ENCODE results near the gene CD24.

Gene CD24

GRCh38 chr6:106967936-106968555, 6.5 kb downstream of the CD24 start:
- no peak for DNase-seq

- DNase-seq: no peak
Observed at GRCh38 chr6:106966671-106967640, 7.6 kb downstream of the CD24 start.

DNA sequence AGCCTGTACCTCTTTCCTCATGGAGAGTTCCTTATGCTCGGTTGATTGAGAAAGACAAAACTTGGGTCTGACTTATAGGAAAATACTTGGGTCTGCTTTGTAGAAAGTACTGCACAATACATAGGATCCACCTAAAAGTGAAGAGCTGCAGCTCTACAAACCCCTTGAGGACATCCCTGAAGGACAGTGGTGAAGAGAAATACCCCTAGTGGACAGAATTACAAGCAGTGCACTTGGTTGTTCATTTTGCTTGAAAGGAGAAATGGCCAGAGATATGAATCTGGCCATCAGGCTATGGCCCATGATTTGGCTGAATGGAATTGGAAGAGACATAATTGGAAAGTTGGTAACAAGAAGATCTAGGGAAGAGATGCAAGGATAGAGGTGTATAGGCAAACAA, 8.3 kb downstream of the CD24 start:
- no peak for DNase-seq

GRCh38 chr6:106964954-106965353, 9.6 kb downstream of the CD24 start:
- DNase-seq: no peak

DNA sequence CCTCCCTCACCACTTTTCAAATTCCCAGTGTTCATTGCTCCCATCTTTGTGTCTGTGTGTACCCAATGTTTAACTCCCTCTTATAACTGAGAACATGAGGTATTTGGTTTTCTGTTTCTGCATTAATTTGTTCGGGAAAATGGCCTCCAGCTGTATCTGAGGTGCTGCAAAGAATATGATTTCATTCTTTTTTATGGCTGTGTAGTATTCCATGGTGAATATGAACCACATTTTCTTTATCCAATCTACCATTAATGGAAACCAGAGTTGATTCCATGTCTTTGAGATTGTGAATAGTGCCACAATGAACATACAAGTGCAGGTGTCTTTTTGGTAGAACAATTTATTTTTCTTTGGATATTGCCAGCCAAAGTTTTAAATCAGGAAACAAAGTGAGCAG, 10.4 kb downstream of the CD24 start:
- DNase-seq: no peak

DNA sequence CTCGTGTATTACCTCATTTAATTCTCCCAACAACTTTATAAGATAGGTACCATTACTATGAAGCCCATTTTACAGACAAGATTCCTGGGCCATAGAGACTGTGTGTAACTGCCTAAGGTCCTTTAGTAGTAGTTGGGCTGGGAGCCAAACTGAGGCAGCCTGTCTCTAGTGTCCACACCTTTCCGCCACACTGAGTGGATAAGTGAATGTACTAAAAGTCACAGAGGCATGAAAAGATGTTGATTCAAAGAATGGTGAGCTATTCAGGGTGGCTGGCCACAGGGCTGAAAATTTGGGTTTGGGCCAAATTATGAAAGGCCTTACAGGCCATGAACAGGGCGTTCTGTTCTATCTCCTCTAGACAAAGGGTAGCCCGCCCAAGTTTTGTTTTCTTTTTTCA, 11.0 kb downstream of the CD24 start:
- no peak for DNase-seq

GRCh38 chr6:106961801-106962200, 12.7 kb downstream of the CD24 start:
- no peak for DNase-seq

GRCh38 chr6:106961136-106961535, 13.4 kb downstream of the CD24 start:
- no peak for DNase-seq

DNA sequence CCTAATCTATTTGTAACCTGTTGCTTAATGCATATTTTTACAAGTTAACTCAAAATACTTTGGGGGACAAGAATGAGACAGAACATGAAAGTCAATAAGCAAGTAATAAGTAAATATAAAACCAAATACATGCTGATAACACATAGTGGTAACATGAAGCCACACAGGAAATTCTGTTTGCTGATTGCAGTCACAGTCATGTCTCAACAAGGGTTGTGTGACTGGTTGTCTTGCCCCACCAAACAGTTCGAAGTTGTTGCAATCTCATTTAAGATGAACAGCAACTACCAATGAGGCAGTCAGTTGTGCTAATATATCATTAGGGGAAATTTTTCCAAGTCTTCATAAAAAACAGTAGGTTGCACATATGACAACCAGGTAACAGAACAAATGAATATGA, 14.5 kb downstream of the CD24 start:
- no peak for DNase-seq

DNA sequence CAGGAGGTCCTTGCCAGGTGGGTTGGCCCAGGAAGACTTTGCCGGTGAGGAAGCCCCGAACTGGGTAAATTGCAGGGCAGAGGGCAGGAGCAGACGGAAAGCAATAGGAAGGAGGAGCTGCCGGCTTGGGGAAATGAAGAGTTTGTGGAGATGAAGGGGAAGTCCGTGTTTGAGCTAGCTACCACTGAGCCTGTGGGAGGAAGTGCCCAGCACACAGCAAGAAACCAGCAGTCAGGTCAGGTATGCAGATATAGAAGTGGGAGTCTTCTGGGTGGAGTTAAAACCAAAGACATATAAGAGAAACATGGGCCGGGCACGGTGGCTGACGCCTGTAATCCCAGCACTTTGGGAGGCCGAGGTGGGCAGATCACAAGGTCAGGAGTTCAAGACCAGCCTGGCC, 34.7 kb downstream of the CD24 start:
- DNase-seq: no peak

GRCh38 chr6:106939208-106939607, 35.3 kb downstream of the CD24 start:
- no peak for DNase-seq

- DNase-seq: peak; percentile 77
Observed at GRCh38 chr6:106927531-106928398, 46.8 kb downstream of the CD24 start.

DNA sequence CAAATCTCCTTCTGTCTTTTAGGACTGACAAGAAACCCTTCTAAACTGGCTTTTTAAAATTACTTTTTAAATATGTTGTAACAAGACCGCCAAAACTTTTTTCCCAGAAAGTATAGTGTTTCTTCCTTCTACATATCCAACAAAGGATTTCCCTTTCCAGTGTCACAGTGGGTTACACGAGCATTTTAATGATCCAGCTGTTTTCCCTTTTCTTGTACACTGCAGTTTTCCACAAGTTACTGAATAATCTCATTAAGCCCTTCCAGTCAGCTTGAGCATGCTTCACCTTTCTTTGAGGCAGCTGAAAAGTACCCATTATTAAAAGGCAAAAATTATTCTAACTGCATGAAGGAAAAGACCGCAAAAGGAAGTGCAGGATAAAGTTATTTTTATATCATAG, 48.6 kb downstream of the CD24 start:
- no peak for DNase-seq

DNA sequence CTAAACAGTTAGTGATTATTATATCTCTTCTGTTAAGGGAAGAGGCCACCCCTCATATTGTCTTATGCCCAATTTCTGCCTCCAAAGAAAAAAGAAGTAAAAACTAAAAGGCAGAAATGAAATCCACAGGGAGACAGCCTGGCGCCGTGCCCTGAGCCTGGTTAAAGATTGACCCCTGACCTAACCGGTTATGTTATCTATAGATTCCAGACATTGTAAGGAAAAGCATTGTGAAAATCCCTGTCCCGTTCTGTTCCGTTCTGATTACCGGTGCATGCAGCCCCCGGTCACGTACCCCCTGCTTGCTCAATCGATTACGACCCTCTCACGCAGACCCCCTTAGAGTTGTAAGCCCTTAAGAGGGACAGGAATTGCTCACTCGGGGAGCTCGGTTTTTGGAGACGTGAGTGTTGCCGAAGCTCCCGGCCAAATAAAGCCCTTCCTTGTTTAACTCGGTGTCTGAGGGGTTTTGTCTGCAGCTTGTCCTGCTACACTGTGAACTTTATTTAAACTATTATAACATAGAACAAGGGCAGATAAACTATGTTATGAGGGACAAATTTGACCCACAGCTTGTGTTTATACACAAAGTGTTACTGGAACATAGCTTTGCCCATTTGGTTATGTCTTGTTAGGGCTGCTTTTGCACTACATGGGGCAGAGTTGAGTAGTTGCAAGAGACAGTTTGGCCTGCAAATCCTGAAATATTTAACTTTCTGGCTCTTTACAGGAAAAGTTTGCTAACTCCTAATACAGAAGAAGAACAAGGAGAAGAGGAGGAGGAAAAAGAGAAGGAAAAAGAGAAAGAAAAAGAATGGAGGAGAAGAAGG, 49.6 kb downstream of the CD24 start:
- DNase-seq: no peak

GRCh38 chr6:106922626-106923025, 51.9 kb downstream of the CD24 start:
- DNase-seq: no peak
